ENCODE measurements around the gene LTBP2. TPM values are rescaled to one million over a fixed set of nuclear protein-coding genes. Genes with fewer than 3 reads are reported as not detected.

The LTBP2 gene
- total RNA-seq, 2 experiments from 2014 or later = 0.04 to 0.05 TPM

DNA sequence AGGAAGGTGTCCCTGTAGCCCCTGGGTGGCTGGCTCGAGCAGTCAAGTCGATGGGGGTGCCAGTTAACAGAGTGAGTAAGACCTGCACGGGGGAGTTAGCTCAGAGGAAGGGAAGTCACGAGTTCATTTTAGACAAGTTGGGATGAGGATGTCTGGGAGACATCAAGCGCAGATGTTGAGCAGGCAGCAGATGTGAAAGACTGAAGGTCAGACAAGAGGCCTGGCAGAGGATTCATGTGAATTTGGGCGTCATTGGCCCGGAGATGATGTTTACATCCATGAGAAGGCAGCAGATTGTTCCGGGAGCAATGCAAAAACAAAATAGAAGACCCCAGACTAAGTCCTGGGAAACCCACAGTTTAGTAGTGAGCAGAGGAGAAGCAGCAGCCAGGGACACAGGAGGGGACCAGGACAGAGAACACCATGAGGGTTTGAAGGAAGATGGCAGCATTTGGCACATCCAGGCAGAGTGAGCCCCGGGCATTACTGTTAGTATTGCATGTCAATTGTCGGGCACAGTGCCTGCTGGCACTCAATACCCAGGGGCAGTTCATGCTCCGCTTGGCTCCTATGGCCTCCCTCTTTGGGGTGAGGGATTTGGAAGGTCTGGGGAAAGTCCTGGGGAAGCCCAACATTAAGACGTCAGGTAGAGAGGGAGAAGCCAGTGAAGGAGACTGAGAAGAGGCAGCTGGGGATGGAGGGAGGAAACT lies 15.1 kb downstream of the LTBP2 start:
- TF ChIP-seq CTCF (IDR thresholded peaks at IDR 0.05) = no peak
- no peak for DNase-seq
- intact Hi-C loops (cut with micrococcal nuclease) = no loop called here
- Mint-ChIP-seq H3K36me3 (ENCODE audit: low read depth) (no peaks in the 10 kb centered on the region), H3K4me1 (ENCODE audit: low read depth) (no peaks in the 10 kb centered on the region), H3K27me3 (no peaks in the 10 kb centered on the region), H3K9me3 (no peaks in the 10 kb centered on the region), H3K27ac (no peak overlapping the region), H3K4me3 (no peak overlapping the region)
- POLR2A ChIA-PET = no interaction called here
- CTCF ChIA-PET = interaction anchor here (2.0 kb wide), 1 partner anchor 12 kb away, joined by 6 read pairs; no protein-coding TSS in a partner anchor
- ATAC-seq = no peak

DNA sequence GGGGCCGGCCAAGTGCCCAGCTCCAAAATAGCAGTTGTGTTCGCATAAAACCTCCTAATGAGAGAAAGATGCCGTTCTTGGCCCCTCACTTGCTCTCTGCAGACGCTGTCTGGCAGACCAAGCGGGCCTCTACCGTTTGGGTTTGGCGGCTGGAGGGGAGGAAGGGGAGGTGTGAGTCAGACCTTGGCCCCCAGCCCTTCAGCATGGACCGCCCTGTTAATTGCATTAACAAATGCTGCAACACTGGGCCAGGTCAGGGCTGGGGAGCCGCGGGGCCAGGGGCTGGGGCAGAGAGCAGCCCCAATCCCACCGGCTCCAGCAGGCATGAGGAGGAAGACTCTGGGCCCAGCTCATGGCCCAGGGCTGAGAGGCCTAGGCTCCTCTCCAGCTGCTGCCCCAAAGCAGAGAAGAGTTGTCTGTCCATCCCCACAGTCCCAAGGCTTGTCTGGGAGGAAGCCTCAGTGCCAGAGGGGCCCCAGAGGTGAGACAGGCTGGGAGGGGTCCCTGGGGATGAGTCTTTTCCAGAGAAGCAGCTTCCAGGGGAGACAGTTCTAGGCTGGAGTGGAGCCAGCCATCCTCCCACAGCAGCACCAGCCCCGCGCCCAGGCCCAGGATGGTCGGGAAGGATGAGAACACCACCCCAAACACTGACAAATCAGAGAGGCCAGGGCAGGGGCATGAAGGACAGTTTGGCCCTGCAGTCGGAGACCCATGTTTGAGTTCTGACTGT lies 16.9 kb downstream of the LTBP2 start:
- H3K36me3 Mint-ChIP-seq (ENCODE audit: low read depth) = no peaks in the 10 kb centered on the region
- H3K27ac Mint-ChIP-seq = no peak overlapping the region
- H3K4me3 Mint-ChIP-seq = no peak overlapping the region
- no peaks in the 10 kb centered on the region for H3K27me3 Mint-ChIP-seq
- ChIA-PET CTCF (interaction anchor here (1.9 kb wide), 1 partner anchor 14 kb away, joined by 10 read pairs; no protein-coding TSS in a partner anchor), POLR2A (no interaction called here)
- no peak for TF ChIP-seq CTCF (IDR thresholded peaks at IDR 0.05)
- H3K9me3 Mint-ChIP-seq = no peaks in the 10 kb centered on the region
- DNase-seq (no peak), ATAC-seq (no peak)
- no peaks in the 10 kb centered on the region for H3K4me1 Mint-ChIP-seq (ENCODE audit: low read depth)
- intact Hi-C loops (cut with micrococcal nuclease) = no loop called here

DNA sequence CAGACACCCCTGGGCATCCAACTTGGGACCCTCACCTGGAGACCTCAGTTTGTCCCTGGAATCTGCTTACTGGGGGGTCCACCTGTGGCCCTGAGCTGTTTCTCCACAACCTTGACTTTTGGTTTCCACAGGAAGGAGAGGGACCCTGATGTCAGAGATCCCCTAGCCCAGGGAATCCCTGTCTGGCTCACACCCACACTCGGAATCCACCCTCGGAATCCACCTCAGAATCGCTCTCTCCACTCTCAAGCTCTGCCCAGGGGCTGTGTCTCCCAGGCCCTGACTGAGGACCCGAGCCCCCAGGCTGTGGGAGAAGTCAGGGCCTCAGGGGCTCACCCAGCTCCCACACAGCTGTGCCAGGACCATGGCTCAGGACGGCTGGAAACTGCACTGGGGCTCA lies 17.4 kb downstream of the LTBP2 start:
- ChIA-PET CTCF (interaction anchor here (1.9 kb wide), 1 partner anchor 14 kb away, joined by 10 read pairs; no protein-coding TSS in a partner anchor), POLR2A (no interaction called here)
- no peak for TF ChIP-seq CTCF (IDR thresholded peaks at IDR 0.05)
- Mint-ChIP-seq H3K4me3 (no peak overlapping the region), H3K27me3 (no peaks in the 10 kb centered on the region), H3K4me1 (ENCODE audit: low read depth) (no peaks in the 10 kb centered on the region), H3K9me3 (no peaks in the 10 kb centered on the region), H3K27ac (no peak overlapping the region), H3K36me3 (ENCODE audit: low read depth) (no peaks in the 10 kb centered on the region)
- DNase-seq = no peak
- intact Hi-C loops (cut with micrococcal nuclease) = no loop called here
- no peak for ATAC-seq

DNA sequence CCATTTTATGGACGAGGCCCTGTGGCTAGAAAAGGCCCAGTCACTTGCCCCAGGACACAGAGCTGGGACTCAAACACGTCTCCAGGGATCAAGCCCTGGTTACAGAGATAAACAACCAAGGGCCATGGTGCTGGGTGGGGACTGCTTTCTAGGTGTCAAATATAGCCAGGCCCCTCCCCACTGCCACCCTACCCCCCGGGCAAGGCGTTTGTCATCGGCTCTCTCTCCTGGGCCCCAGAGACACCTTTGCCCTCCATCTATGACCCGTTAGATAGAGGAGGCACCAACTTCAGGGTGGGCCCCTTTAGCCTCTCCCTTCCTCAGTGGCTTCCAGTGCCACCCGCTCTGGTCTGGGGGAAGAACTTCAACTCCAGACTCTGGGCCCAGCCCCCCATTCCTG lies 18.0 kb downstream of the LTBP2 start:
- ChIA-PET POLR2A (interaction anchor here (0.5 kb wide), 1 partner anchor 616 kb away, joined by 3 read pairs; no protein-coding TSS in a partner anchor), CTCF (interaction anchor here (1.9 kb wide), 1 partner anchor 15 kb away, joined by 10 read pairs; no protein-coding TSS in a partner anchor)
- no peaks in the 10 kb centered on the region for H3K36me3 Mint-ChIP-seq (ENCODE audit: low read depth)
- ATAC-seq (no peak), DNase-seq (no peak)
- intact Hi-C loops (cut with micrococcal nuclease) = no loop called here
- no peaks in the 10 kb centered on the region for H3K4me1 Mint-ChIP-seq (ENCODE audit: low read depth)
- no peak overlapping the region for H3K4me3 Mint-ChIP-seq
- no peaks in the 10 kb centered on the region for H3K9me3 Mint-ChIP-seq
- H3K27me3 Mint-ChIP-seq = no peaks in the 10 kb centered on the region
- no peak for TF ChIP-seq CTCF (IDR thresholded peaks at IDR 0.05)
- H3K27ac Mint-ChIP-seq = no peak overlapping the region
